GM18867 (cell line): ENCODE data around the gene FBXW7.
A peak's percentile ranks its signal among the peaks of the same experiment; 100 is the strongest.

ENCODE experiments used
- ATAC-seq: cut with Tn5 transposase; IDR thresholded peaks from one replicate; pipeline ENCODE4 v1.9.1; 2021; ENCODE audit warnings: mild to moderate bottlenecking, moderate library complexity; ENCODE audit not compliant: unreplicated experiment

Gene FBXW7

DNA sequence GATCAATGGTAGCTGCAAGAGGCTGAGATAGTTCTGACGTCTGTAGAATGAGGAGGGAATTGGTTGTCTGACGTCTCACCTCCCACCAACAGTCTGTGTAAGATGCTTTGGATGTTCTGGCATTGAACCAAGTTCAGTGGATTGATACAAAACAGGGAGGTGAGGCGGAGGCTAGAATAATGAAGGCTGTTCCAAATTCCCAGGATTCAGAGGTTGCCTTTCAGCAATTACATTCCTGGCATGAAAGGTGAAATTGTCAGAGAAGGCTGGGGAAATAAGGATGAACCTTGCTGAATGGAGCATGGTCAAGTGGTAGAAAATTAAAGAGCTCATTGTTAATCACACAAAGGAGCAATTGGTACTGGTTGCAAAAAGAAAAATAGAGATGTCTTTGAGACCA is 241.6 kb downstream of the FBXW7 start:
- ATAC-seq, result no peak

DNA sequence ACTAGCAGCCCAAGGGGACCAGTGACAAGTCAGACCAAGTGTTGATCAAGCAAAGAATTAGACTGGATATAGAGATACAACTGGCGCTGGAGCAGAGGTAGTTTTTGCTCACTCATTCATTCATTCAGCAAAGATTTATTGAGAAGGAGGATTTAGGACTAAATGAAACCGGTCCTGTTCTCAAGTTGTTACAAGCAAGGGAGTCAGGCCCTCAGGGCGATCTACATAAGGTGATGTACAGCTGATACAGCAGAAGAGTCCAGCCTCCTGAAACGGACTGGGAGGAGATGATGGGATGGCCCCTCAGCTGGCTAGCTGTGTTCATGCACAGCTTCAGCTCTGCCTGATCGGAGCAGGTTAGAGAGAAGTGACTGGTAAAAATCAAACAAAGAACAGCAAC is 242.4 kb downstream of the FBXW7 start:
- ATAC-seq, result no peak

DNA sequence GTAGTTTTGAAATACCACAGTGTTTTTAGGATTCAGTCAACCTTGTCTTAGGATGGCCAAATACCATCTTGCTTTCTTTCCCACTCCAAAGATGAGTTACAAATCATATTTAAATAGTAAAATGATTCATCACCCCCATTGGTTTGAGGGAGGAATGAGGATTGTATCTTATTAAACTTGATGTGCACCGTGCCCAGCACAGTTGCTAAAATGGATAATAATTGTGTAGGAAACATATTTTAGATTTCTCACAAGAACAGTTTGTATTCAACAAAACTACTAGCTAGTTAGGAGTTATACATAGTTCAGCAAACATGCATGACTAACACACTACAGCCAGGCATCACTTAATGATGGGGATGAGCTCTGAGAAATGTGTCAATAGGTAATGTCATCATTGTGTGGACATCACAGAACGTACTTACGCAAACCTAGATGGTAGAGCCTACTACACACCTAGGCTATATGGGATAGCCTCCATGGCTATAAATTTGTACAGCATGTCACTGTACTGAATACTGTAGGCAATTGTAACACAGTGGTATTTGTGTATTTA is 245.4 kb downstream of the FBXW7 start:
- ATAC-seq, result no peak

DNA sequence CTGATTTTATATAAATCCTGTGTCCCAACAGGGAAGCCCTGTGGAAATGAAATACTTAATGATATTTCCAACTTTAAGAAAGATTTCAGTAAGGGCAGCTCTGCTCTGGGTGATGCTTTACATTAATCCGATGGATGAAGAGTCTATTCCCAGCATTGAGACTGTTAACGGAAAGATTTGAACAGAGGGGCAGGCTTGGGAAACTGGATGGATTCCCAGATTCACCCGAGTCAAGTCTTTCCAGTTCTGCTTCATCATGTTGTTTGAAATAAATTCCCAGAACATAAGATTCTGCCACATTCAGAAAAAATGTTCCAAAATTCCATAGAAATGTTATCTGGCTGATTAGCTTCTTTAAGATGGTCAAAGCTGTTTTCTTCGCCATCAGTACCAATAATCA is 246.0 kb downstream of the FBXW7 start:
- no peak for ATAC-seq

DNA sequence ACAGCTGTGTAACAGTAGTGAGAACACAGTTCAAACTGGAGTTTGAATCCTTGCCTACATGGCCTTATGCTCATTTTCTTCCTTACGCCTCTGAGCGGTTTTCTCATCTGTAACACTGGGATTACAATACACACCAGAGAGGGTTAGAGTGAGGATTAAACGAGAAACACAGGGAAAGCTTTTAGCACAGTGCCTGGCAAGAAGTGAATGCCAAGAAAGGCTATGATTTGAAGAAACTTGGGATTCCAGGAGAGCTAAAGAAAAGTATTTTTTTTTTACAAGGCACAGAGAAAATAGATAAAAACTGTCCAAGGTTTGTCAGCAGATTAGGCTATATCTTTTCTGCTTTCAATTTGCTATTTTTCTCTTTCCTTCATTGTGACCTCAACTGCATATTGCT is 246.4 kb downstream of the FBXW7 start:
- no peak for ATAC-seq

DNA sequence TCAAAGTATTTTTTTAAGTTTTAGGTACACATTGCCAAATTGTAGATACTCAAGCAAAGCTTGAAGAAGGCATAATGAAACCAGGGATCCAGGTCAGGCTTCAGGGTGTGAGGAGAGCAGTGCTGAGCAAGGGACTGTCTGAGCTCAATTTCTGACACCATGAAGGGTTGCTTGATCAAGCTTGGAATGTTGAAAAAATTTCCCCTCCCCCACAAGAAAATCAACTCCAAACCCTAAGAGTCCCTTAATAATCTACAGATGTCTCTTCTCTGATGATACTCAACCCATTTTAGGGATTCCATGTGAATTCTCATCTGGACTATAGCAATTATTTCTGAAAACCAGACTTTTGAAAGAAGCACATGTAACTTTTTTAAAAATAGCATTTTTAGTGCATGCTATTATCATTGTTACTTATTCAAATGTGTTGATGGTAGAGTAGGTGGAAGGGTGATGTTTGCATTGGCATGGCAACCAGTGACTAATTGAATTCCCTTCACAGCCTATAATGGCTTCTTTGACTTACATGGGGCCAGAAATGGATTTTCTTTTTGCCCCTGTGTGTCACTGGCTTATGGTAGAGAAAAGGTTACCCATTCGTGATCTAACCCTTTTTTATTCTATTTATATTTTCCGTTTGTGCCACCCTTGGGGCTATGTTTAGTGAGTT is 252.0 kb downstream of the FBXW7 start:
- no peak for ATAC-seq

DNA sequence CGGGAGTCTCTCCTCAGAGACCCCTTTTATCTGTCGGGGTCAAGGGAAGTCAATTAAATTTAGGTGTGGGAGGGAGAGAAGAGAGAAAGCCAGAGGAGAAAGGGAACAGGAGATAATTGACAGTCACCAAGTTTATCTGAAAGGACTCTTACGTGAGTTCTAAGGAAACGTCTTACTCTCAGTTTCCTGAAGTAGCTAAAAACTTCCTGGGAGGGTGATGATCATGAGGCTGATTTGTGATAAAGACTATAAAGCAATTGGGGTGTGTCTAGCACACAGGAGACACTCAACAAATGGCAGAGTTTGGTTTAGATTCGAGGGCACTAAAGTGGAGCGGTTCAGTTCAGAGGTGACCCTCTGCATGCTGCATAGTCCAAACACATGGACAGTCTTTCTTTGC is 254.1 kb downstream of the FBXW7 start:
- ATAC-seq, result no peak

DNA sequence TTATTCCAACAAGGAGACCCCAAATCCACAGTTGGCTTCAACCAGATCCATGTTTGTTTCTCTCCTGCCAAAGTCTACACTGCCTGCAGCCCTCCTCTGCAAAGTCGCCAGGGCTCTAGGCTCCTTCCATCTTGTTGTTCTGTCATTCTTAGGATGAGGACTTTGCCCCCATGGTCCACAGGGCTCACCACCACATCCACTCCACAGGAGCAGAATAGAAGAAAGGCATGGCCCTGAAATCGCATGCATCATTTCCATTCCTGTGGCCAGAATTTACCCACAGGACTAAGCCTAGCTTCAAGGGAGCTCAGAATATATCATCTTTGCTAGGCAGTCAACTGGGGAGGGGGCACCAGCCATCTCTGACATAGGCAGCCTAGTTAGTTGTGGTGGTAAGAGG is 254.7 kb downstream of the FBXW7 start:
- no peak for ATAC-seq

DNA sequence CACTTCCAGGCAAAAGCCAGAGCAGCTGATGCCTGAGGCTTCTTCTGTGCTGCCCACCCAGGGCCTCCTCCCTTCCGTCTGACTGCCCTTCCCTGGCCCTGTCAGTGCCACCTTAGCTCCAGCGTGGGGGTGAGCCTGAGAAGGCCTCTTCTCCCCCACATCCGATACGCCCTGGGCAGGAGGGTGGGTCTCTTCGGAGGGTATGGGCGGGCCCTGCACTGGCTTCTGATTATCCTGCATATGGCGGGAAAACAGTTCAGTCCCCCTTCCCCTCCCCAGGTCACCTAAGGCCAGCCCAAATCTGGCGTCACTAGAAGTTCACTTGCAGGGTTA is 256.7 kb downstream of the FBXW7 start:
- no peak for ATAC-seq

DNA sequence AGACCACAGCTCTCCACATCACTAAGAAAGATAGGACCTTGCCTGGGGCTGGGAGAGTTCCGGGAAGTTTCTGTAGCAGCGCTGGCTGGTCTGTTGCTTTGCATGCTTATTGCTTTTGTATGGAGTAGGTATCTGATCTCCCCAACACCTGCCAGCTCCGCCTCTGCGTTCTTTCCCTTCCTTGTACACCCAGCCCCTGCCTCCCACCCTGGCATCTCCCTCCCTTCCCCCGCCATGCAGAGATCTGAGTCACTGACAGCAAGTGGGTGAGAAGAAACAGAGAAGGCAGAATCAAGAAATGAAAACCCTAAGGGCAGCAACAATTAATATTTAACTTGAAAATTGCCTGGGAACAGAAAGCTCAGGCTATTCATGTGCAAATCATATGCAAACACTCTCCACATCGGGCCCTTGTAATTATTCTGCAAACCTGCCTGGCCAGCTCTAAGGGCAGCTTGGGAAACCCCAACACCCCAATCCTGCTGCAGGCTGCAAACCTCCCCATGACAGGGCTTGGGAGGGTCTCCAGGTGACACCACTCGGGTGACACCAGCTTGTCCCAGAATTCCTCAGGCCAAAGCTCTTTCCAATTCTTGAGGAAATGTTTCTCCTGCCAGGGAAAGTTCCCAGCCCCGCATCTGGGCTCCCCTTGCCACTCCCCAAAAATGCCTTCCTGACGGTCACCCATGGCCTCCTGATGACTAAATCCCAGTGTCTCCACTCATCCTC is 257.2 kb downstream of the FBXW7 start:
- ATAC-seq, result peak; percentile 81

DNA sequence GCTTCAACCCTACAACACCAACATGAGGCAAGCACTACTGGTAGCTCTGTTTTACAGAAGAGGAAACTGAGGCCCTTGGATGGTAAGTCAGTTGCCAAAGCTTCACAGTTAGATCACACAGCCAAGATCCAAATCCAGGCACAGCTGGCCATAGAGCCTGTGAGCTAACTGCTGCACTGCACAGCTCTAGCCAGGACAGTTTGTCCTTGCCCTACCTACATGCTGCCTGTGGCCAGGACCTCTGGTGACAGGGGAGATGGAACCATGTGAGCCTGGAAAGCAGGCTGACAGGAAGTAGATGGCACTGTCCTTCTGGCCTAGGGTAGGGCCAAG is 257.8 kb downstream of the FBXW7 start:
- peak; percentile 30 for ATAC-seq

DNA sequence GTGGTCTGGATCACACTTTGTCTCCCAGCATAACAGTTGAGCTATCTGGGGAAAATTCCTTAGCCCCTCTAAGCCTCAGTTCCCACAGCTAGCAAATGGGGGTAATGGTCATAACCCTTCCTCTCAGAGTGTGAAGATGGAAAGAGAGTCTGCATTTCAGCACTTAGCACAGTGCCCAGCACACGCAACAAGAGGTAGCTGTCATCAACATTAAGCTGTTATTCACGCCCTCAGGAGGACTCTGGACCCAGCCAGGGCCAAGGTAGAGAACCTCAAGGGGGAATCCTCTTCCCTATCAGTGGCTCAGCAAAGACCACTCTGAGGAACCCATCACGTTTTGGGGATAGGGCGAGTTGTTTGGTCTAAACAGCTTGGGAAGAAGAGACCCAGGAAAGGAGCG is 258.6 kb downstream of the FBXW7 start:
- no peak for ATAC-seq

DNA sequence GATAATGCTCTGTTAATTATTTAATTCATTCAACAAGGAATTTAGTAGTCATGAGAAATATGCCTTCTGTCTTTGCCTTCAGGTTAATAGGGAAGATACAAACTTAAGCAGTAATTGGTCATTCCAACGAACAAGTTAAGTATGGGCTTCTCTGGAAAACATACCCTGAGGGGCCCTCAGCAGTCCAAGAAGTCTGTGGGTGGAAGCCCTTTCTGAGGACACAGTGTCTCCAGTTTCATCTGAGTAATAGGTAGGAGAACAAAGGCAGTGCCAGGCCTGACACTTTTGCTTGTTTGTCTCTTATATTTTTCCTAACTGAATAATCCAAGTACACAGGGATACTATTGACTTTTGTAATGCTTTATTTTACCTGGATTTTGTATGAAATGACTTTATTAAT is 262.5 kb downstream of the FBXW7 start:
- ATAC-seq, result no peak
